Keratinocyte (primary cell): Measurements from ENCODE around the gene ABL2. TPM values are rescaled to one million over a fixed set of nuclear protein-coding genes. Genes with fewer than 3 reads are reported as not detected.

Experiments
- DNase-seq: peaks from one replicate; pipeline ENCODE4 v3.0.0-alpha.2; 2011; ENCODE audit warnings: low read depth, missing footprints, low spot score
- FAIRE-seq: peaks from 2 replicates; lab custom pipeline; 2011; peaks lifted over from hg19 to GRCh38; lab: Jason Lieb, UNC
- H2AFZ ChIP-seq: 2 replicates; pipeline ENCODE4 v1.6.0; 2012; ENCODE audit warnings: low read length, control low read depth, inconsistent platforms; ENCODE audit not compliant: control insufficient read depth
- H3K27ac ChIP-seq: 2 replicates; pipeline ENCODE4 v1.5.1; 2011; ENCODE audit warnings: low read length; ENCODE audit not compliant: control insufficient read depth, insufficient read depth
- H3K27me3 ChIP-seq: 3 replicates; pipeline ENCODE4 v1.6.0; 2011; ENCODE audit warnings: low read length; ENCODE audit not compliant: control insufficient read depth, insufficient read depth; ENCODE audit errors: extremely low read depth
- H3K36me3 ChIP-seq, 2 experiments: 2 replicates in 1 of 2; 3 replicates in 1 of 2; pipeline ENCODE4 v1.5.1; 2011; ENCODE audit warnings: low read length in 2 of 2, mild to moderate bottlenecking in 1 of 2; ENCODE audit not compliant: control insufficient read depth in 2 of 2, insufficient read depth in 2 of 2; ENCODE audit errors: extremely low read depth in 1 of 2
- H3K4me1 ChIP-seq: 3 replicates; pipeline ENCODE4 v1.5.1; 2011; ENCODE audit warnings: low read length; ENCODE audit not compliant: control insufficient read depth, insufficient read depth; ENCODE audit errors: extremely low read depth
- H3K4me2 ChIP-seq: 3 replicates; pipeline ENCODE4 v1.6.0; 2011; ENCODE audit warnings: low read depth, low read length; ENCODE audit not compliant: control insufficient read depth, insufficient read depth; ENCODE audit errors: extremely low read depth
- H3K4me3 ChIP-seq, 3 experiments: fragments of 200-600 bp in 1 of 3; sonication (generic) in 1 of 3; 2 replicates in 2 of 3; 3 replicates in 1 of 3; pipeline ENCODE4 v1.5.1; 2011 to 2016; ENCODE audit warnings: low read length in 3 of 3, mild to moderate bottlenecking in 3 of 3, control low read depth in 2 of 3, inconsistent platforms in 1 of 3, low read depth in 1 of 3, mixed read lengths in 1 of 3, mixed run types in 1 of 3, moderate library complexity in 1 of 3; ENCODE audit not compliant: control insufficient read depth in 2 of 3, insufficient read depth in 2 of 3; ENCODE audit errors: extremely low read depth in 1 of 3
- H3K79me2 ChIP-seq: 2 replicates; pipeline ENCODE4 v1.6.0; 2012; ENCODE audit warnings: low read length; ENCODE audit not compliant: control insufficient read depth, insufficient read depth
- H3K9ac ChIP-seq: 3 replicates; pipeline ENCODE4 v1.6.0; 2011; ENCODE audit warnings: low read length; ENCODE audit not compliant: control insufficient read depth, insufficient read depth; ENCODE audit errors: extremely low read depth
- H3K9me1 ChIP-seq: 3 replicates; pipeline ENCODE4 v1.6.0; 2011; ENCODE audit warnings: low read length; ENCODE audit not compliant: control insufficient read depth, insufficient read depth; ENCODE audit errors: extremely low read depth
- H3K9me3 ChIP-seq: 2 replicates; pipeline ENCODE4 v1.5.1; 2012; ENCODE audit warnings: low read depth, low read length; ENCODE audit not compliant: control insufficient read depth
- H4K20me1 ChIP-seq: 3 replicates; pipeline ENCODE4 v1.6.0; 2011; ENCODE audit warnings: low read length; ENCODE audit not compliant: control insufficient read depth, insufficient read depth; ENCODE audit errors: extremely low read depth
- EZH2 ChIP-seq: IDR thresholded peaks from one replicate; pipeline ENCODE4 v1.6.1; 2012; ENCODE audit warnings: inconsistent platforms, mild to moderate bottlenecking, low read length, moderate library complexity
- dilution Hi-C: fragments of 300-500 bp; cut with MboI; formaldehyde crosslinking; loops from one replicate; pipeline ENCODE4 v1.7.0; 2020; ENCODE audit warnings: low sequenced_read_pairs; ENCODE audit not compliant: extremely low pct_ligation_motif_present
- polyA plus RNA-seq, 5 experiments: library from polyadenylated mRNA; depleted of rRNA in 3 of 5; stranded (reverse) in 3 of 5; stranded (forward) in 1 of 5; unstranded in 1 of 5; fragments of >200 nt; gene quantifications; 1 replicate in 1 of 5; 2 replicates in 3 of 5; 3 replicates in 1 of 5; pipeline versions ENCODE4 v1.2.1 to v1.2.3, GENCODE V29; 2011 to 2012; ENCODE audit warnings: missing spikeins in 2 of 5, low read depth in 1 of 5, low replicate concordance in 1 of 5
- TF ChIP-seq, protein P1 (sequence below), 3 experiments: IDR thresholded peaks in 1 of 3; conservative IDR thresholded peaks in 1 of 3; optimal IDR thresholded peaks in 1 of 3; 2 replicates in 2 of 3; 3 replicates in 1 of 3; pipeline versions ENCODE3 to v1.5.1; 2011; ENCODE audit warnings: low read length in 3 of 3, mild to moderate bottlenecking in 3 of 3, moderate library complexity in 2 of 3, control low read depth in 1 of 3, inconsistent platforms in 1 of 3; ENCODE audit not compliant: insufficient read depth in 2 of 3; ENCODE audit errors: extremely low read depth in 1 of 3

Gene ABL2
- polyA plus RNA-seq, 1 donor (not counting 4 experiments of a cell fraction or from before 2014, with no cell fraction given): 37.6 TPM

DNA sequence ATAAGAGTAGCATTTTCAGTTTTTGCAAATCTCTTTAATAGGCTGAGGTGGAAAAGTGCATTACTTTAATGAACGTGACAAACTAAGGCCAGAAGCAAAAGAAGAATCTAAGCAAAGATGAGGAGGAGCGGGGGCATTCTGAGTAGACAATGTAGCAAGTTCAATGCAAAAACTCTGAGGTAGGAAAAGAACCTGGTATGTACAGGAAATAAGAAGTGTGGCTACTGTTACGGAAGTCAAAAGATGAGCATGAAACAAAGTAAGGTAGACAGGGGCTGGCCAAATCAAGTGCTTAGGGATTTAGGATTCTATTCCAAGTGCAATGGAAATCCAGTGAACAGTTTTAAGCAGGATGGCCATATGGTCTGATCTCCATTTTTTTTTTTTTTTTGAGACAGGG, 84.0 kb downstream of the ABL2 start:
- H3K27ac ChIP-seq: no peak overlapping the region
- H3K79me2 ChIP-seq: peaks cover 45% of the 10 kb centered on the region
- no peaks in the 10 kb centered on the region for H3K9me1 ChIP-seq
- no peak overlapping the region for H3K9ac ChIP-seq
- H4K20me1 ChIP-seq: no peaks in the 10 kb centered on the region
- DNase-seq: no peak
- FAIRE-seq: no peak
- dilution Hi-C loops: no loop called here
- H3K27me3 ChIP-seq: no peaks in the 10 kb centered on the region
- H3K36me3 ChIP-seq: peaks cover 2 to 3% of the 10 kb centered on the region in 2 experiments
- no peak overlapping the region for H3K4me3 ChIP-seq
- H3K9me3 ChIP-seq: no peaks in the 10 kb centered on the region
- no peak overlapping the region for H2AFZ ChIP-seq
- no peak overlapping the region for H3K4me2 ChIP-seq
- peaks cover 27% of the 10 kb centered on the region for H3K4me1 ChIP-seq
- no peak for TF ChIP-seq EZH2
- TF ChIP-seq, protein P1, sequence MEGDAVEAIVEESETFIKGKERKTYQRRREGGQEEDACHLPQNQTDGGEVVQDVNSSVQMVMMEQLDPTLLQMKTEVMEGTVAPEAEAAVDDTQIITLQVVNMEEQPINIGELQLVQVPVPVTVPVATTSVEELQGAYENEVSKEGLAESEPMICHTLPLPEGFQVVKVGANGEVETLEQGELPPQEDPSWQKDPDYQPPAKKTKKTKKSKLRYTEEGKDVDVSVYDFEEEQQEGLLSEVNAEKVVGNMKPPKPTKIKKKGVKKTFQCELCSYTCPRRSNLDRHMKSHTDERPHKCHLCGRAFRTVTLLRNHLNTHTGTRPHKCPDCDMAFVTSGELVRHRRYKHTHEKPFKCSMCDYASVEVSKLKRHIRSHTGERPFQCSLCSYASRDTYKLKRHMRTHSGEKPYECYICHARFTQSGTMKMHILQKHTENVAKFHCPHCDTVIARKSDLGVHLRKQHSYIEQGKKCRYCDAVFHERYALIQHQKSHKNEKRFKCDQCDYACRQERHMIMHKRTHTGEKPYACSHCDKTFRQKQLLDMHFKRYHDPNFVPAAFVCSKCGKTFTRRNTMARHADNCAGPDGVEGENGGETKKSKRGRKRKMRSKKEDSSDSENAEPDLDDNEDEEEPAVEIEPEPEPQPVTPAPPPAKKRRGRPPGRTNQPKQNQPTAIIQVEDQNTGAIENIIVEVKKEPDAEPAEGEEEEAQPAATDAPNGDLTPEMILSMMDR (optimal IDR thresholded peaks at IDR 0.05 in 1 of 3, IDR thresholded peaks at IDR 0.05 in 1 of 3, conservative IDR thresholded peaks at IDR 0.05 in 1 of 3; ENCODE audit: extremely low read depth in 1 of 3, insufficient read depth in 2 of 3, low read length in 3 of 3): no peak

DNA sequence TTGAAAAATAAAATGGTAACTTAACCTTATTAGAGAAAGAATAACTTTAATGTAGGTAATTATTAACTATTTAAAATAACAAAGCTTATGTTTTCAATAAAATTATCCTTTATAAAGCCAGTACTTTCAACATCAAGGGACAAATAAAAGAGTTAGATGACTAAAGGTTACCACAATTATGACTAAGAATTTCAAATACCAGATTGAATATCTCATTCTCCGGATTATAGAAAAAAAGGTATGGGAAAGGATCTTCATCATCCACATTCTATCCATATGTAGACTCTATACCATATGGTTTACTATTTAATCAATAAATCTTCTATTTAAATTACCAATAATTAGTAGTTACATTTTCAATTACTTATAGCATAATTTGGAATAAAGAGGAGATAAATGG, 84.9 kb downstream of the ABL2 start:
- Histone ChIP-seq H3K4me1 (peaks cover 34% of the 10 kb centered on the region), H3K4me2 (peak overlapping the region; percentile 51), H3K9me3 (no peaks in the 10 kb centered on the region), H4K20me1 (peaks cover 6% of the 10 kb centered on the region), H3K27me3 (no peaks in the 10 kb centered on the region), H2AFZ (no peak overlapping the region), H3K9ac (peak overlapping the region; percentile 15), H3K9me1 (no peaks in the 10 kb centered on the region), H3K4me3 (no peak overlapping the region), H3K27ac (peak overlapping the region; percentile 94), H3K79me2 (peaks cover 48% of the 10 kb centered on the region), H3K36me3 (peaks cover 6 to 11% of the 10 kb centered on the region in 2 experiments)
- DNase-seq (no peak), FAIRE-seq (no peak)
- dilution Hi-C loops: no loop called here
- TF ChIP-seq, protein P1 (optimal IDR thresholded peaks at IDR 0.05 in 1 of 3, IDR thresholded peaks at IDR 0.05 in 1 of 3, conservative IDR thresholded peaks at IDR 0.05 in 1 of 3; ENCODE audit: extremely low read depth in 1 of 3, insufficient read depth in 2 of 3, low read length in 3 of 3): no peak
- TF ChIP-seq EZH2: no peak
